Fibroblast of lung (primary cell): ENCODE data around the gene FOXL2. TPM values are rescaled to one million over a fixed set of nuclear protein-coding genes. Genes with fewer than 3 reads are reported as not detected.

Experiments
- DNase-seq, 2 donors: peaks; one replicate each; pipeline versions ENCODE4 v3.0.0 to v3.0.0-alpha.2; 2010; ENCODE audit warnings: low read depth in 2 of 2
- H2AFZ ChIP-seq: 2 replicates; pipeline ENCODE4 v1.5.1; 2012; ENCODE audit warnings: low read length, control low read depth, inconsistent platforms
- H3K27ac ChIP-seq: 2 replicates; pipeline ENCODE4 v1.5.1; 2011; ENCODE audit warnings: low read length, control low read depth; ENCODE audit not compliant: insufficient read depth
- H3K27me3 ChIP-seq: 2 replicates; pipeline ENCODE4 v1.5.1; 2011; ENCODE audit warnings: mild to moderate bottlenecking, low read length; ENCODE audit not compliant: control insufficient read depth, insufficient read depth
- H3K36me3 ChIP-seq: 2 replicates; pipeline ENCODE4 v1.5.1; 2011; ENCODE audit warnings: low read length; ENCODE audit not compliant: control insufficient read depth, insufficient read depth
- H3K4me1 ChIP-seq: 2 replicates; pipeline ENCODE4 v1.5.1; 2011; ENCODE audit warnings: low read length; ENCODE audit not compliant: control insufficient read depth, insufficient read depth; ENCODE audit errors: extremely low read depth
- H3K4me2 ChIP-seq: 2 replicates; pipeline ENCODE4 v1.5.1; 2011; ENCODE audit warnings: low read length, control low read depth; ENCODE audit not compliant: insufficient read depth; ENCODE audit errors: extremely low read depth
- H3K4me3 ChIP-seq, 4 experiments: fragments of 200-600 bp in 1 of 4; sonication (generic) in 1 of 4; replicated peaks in 1 of 4; 2 replicates each; pipeline ENCODE4 v1.5.1; 2011 to 2016; ENCODE audit warnings: low read length in 4 of 4, low read depth in 3 of 4, mild to moderate bottlenecking in 3 of 4, control low read depth in 2 of 4, inconsistent platforms in 1 of 4, mixed read lengths in 1 of 4; ENCODE audit not compliant: insufficient read depth in 1 of 4; ENCODE audit errors: control extremely low read depth in 1 of 4
- H3K79me2 ChIP-seq: 2 replicates; pipeline ENCODE4 v1.5.1; 2012; ENCODE audit warnings: mild to moderate bottlenecking, low read length, inconsistent platforms; ENCODE audit not compliant: control insufficient read depth, insufficient read depth
- H3K9ac ChIP-seq: 2 replicates; pipeline ENCODE4 v1.5.1; 2011; ENCODE audit warnings: mild to moderate bottlenecking, low read length, control low read depth; ENCODE audit not compliant: insufficient read depth
- H3K9me3 ChIP-seq: 2 replicates; pipeline ENCODE4 v1.5.1; 2012; ENCODE audit warnings: low read depth, low read length; ENCODE audit not compliant: control insufficient read depth, insufficient read depth
- H4K20me1 ChIP-seq: 2 replicates; pipeline ENCODE4 v1.5.1; 2011; ENCODE audit warnings: low read length; ENCODE audit not compliant: control insufficient read depth, insufficient read depth; ENCODE audit errors: extremely low read depth
- CTCF ChIP-seq, 2 donors: IDR thresholded peaks in 1 of 2; conservative IDR thresholded peaks in 1 of 2; 1 replicate in 1 of 2; 2 replicates in 1 of 2; pipeline ENCODE4 v1.5.1; 2011 to 2012; ENCODE audit warnings: low read length in 2 of 2, control low read depth in 1 of 2, inconsistent platforms in 1 of 2, low read depth in 1 of 2, mild to moderate bottlenecking in 1 of 2
- EZH2 ChIP-seq: IDR thresholded peaks from 2 replicates; pipeline ENCODE4 v1.5.1; 2012; ENCODE audit warnings: low read length, control low read depth, mild to moderate bottlenecking; ENCODE audit errors: missing control alignments
- polyA plus RNA-seq, 2 donors: library from polyadenylated mRNA; depleted of rRNA in 1 of 2; stranded (reverse) in 1 of 2; unstranded in 1 of 2; fragments of >200 nt; gene quantifications; 2 replicates each; pipeline ENCODE4 v1.2.1, GENCODE V29; 2011 to 2012; ENCODE audit warnings: missing spikeins in 1 of 2
- total RNA-seq: library from RNA; depleted of rRNA; stranded (reverse); fragments of >200 nt; gene quantifications from 2 replicates; pipeline ENCODE4 v1.2.1, GENCODE V29; 2014

The FOXL2 gene
- total and polyA plus RNA-seq, 2 donors (not counting 1 experiment from before 2014, with no cell fraction given), result under 0.01 to 0.02 TPM

- Histone ChIP-seq H3K4me1 (peaks cover 2% of the 10 kb centered on the region), H3K36me3 (no peaks in the 10 kb centered on the region), H4K20me1 (no peaks in the 10 kb centered on the region), H3K27me3 (peaks cover 92% of the 10 kb centered on the region), H3K79me2 (no peaks in the 10 kb centered on the region), H3K4me3 (no peak overlapping the region), H3K9me3 (no peaks in the 10 kb centered on the region), H2AFZ (no peak overlapping the region), H3K27ac (no peak overlapping the region), H3K4me2 (no peak overlapping the region), H3K9ac (no peak overlapping the region)
- DNase-seq, result no peak
- TF ChIP-seq EZH2, result no peak
- TF ChIP-seq CTCF (conservative IDR thresholded peaks at IDR 0.05 in 1 of 2, IDR thresholded peaks at IDR 0.05 in 1 of 2; ENCODE audit: low read depth in 1 of 2, low read length in 2 of 2), result no peak
These were observed 6.5 kb downstream of the FOXL2 start for GRCh38 chr3:138940446-138940845.

DNA sequence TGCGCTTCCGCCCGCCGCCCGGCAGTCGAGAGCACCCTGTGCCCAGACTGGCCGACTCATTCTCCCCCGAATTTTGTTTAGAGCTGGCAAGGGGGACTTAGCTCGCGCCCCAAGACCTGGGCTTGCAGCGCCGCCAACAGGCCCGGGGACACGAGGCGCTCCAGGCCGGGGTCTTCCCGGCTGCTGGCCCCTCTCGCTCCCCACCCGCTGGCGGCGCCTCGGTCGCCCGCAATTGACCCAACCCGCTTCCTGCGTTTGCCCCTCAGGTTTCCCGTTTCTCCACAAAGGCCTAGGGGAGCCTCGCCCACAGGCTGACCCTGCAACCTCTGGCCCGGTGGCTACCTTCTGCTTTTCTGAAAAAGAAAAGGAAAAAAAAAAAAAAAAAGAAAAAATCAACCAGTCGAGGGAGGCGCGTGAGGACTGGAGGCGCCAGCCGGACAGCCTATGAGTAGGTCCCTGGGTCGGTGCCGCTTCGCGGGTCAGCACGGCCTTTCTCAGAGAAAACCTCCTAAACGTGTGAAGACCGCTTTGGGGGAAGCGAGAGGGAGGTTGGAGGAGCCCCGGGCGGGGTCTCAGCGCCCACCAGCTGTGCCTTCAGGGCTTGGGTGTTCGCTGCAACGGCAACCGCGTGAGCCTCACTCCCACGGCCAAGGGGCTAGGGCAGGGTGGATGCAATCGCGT is 7.2 kb downstream of the FOXL2 start:
- H3K4me1 ChIP-seq, result peaks cover 2% of the 10 kb centered on the region
- no peak overlapping the region for H3K4me3 ChIP-seq
- no peak overlapping the region for H2AFZ ChIP-seq
- no peaks in the 10 kb centered on the region for H3K9me3 ChIP-seq
- H3K27ac ChIP-seq, result no peak overlapping the region
- H3K79me2 ChIP-seq, result no peaks in the 10 kb centered on the region
- no peak for DNase-seq
- H3K27me3 ChIP-seq, result peaks cover 88% of the 10 kb centered on the region
- no peak overlapping the region for H3K4me2 ChIP-seq
- TF ChIP-seq EZH2, result peak; percentile 83
- no peak for TF ChIP-seq CTCF (conservative IDR thresholded peaks at IDR 0.05 in 1 of 2, IDR thresholded peaks at IDR 0.05 in 1 of 2; ENCODE audit: low read depth in 1 of 2, low read length in 2 of 2)
- H3K9ac ChIP-seq, result no peak overlapping the region
- no peaks in the 10 kb centered on the region for H4K20me1 ChIP-seq
- no peaks in the 10 kb centered on the region for H3K36me3 ChIP-seq

- Histone ChIP-seq H4K20me1 (no peaks in the 10 kb centered on the region), H3K9me3 (no peaks in the 10 kb centered on the region), H3K4me1 (peaks cover 2% of the 10 kb centered on the region), H3K4me2 (no peak overlapping the region), H2AFZ (no peak overlapping the region), H3K79me2 (no peaks in the 10 kb centered on the region), H3K36me3 (no peaks in the 10 kb centered on the region), H3K27me3 (peaks cover 85% of the 10 kb centered on the region), H3K27ac (no peak overlapping the region), H3K9ac (no peak overlapping the region), H3K4me3 (no peak overlapping the region)
- no peak for DNase-seq
- no peak for TF ChIP-seq EZH2
- TF ChIP-seq CTCF (conservative IDR thresholded peaks at IDR 0.05 in 1 of 2, IDR thresholded peaks at IDR 0.05 in 1 of 2; ENCODE audit: low read depth in 1 of 2, low read length in 2 of 2), result no peak
These were observed 7.9 kb downstream of the FOXL2 start for GRCh38 chr3:138938877-138939560.
